Body of pancreas (tissue), 4 donors: ENCODE measurements around the gene LYPD4. TPM values are rescaled to one million over a fixed set of nuclear protein-coding genes. Genes with fewer than 3 reads are reported as not detected.

Source experiments
- ATAC-seq: fragments of 150-250 bp; one replicate; pipeline ENCODE4 v1.9.1; 2016
- DNase-seq, 4 donors: peaks; one replicate each; pipeline ENCODE4 v3.0.0-alpha.2; 2019
- H3K27ac ChIP-seq, 4 donors: fragments of 200-600 bp; sonication (generic); 1 replicate in 3 of 4; 2 replicates in 1 of 4; pipeline versions ENCODE4 v1.5.1 to v1.6.1; 2016 to 2019; ENCODE audit warnings: mild to moderate bottlenecking in 1 of 4, mixed read lengths in 1 of 4, moderate library complexity in 1 of 4
- H3K27me3 ChIP-seq, 2 donors: fragments of 200-600 bp; sonication (generic); one replicate each; pipeline ENCODE4 v1.6.0; 2016; ENCODE audit warnings: mild to moderate bottlenecking in 1 of 2
- H3K36me3 ChIP-seq, 2 donors: fragments of 200-600 bp; sonication (generic); replicated peaks in 1 of 2; 2 replicates each; pipeline ENCODE4 v1.5.1; 2016; ENCODE audit warnings: low read depth in 2 of 2; ENCODE audit not compliant: insufficient read depth in 1 of 2
- H3K4me1 ChIP-seq: fragments of 200-600 bp; sonication (generic); one replicate; pipeline ENCODE4 v1.6.0; 2016
- H3K4me3 ChIP-seq, 2 donors: fragments of 200-600 bp; sonication (generic); 1 replicate in 1 of 2; 2 replicates in 1 of 2; pipeline ENCODE4 v1.5.1; 2016 to 2019
- H3K9me3 ChIP-seq, 3 donors: fragments of 200-600 bp; sonication (generic); 1 replicate in 2 of 3; 2 replicates in 1 of 3; pipeline ENCODE4 v1.5.1; 2016
- POLR2A ChIP-seq, 3 donors: fragments of 450-650 bp; IDR thresholded peaks; one replicate each; pipeline ENCODE4 v1.6.1; 2016; ENCODE audit warnings: antibody characterized with exemption in 3 of 3, mild to moderate bottlenecking in 2 of 3
- WGBS, 2 donors: methylation state at CpG; one replicate each; pipeline ENCODE4 v1.1.5; 2017; 5-methylcytosine and 5-hydroxymethylcytosine counted together
- intact Hi-C: fragments of 100-400 bp; cut with DNase I; formaldehyde crosslinking; loops from one replicate; pipeline ENCODE4 v1.15.1; 2023
- total RNA-seq, 2 donors: library from RNA; depleted of rRNA; stranded (reverse); fragments of >200 nt; gene quantifications; one replicate each; pipeline ENCODE4 v1.1.0, GENCODE V29; 2016
- TF ChIP-seq, protein P1 (sequence below), 7 experiments: fragments of 450-650 bp in 4 of 7; fragments of 200-600 bp in 3 of 7; sonication (generic) in 3 of 7; IDR thresholded peaks; one replicate each; pipeline ENCODE4 v1.5.1; 2016 to 2019; ENCODE audit warnings: antibody characterized with exemption in 7 of 7

Gene LYPD4
- total RNA-seq, 2 donors from 2014 or later: not detected

DNA sequence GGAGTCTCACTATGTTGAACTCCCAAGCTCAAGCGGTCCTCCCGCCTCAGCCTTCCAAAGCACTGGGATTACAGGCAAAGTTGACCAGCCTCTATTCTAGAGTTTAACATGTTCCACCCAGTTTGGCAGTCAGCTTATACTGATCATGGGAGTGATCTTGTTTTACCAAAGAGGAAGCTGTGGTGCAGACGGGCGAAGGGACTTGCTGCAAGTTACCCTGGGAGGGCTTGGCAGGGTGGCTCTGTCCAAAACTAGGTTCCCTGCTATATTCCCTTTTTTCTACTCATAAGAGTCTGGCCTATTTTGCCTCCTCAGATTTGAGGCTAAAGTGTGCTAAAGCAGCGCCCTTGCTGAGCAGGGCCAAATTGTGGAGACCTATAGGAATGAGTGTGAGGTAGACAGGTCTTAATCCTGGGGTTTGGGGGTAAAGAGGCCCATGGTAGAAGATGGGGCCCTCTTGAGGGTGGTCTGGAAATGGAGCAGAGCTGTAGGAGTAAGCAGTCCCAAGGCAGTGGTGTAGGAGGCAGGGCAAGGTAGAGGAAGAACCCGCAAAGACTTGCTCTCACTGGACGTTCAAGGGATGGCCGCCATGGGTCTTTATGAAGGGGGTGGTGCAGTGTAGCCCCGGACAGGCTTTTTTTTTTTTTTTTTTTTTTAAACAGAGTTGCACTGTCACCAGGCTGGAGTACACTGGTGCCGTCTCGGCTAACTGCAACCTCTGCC is 18.9 kb upstream of the LYPD4 start:
- TF ChIP-seq, protein P1, sequence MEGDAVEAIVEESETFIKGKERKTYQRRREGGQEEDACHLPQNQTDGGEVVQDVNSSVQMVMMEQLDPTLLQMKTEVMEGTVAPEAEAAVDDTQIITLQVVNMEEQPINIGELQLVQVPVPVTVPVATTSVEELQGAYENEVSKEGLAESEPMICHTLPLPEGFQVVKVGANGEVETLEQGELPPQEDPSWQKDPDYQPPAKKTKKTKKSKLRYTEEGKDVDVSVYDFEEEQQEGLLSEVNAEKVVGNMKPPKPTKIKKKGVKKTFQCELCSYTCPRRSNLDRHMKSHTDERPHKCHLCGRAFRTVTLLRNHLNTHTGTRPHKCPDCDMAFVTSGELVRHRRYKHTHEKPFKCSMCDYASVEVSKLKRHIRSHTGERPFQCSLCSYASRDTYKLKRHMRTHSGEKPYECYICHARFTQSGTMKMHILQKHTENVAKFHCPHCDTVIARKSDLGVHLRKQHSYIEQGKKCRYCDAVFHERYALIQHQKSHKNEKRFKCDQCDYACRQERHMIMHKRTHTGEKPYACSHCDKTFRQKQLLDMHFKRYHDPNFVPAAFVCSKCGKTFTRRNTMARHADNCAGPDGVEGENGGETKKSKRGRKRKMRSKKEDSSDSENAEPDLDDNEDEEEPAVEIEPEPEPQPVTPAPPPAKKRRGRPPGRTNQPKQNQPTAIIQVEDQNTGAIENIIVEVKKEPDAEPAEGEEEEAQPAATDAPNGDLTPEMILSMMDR (IDR thresholded peaks at IDR 0.05): no peak
- no peak for TF ChIP-seq POLR2A (IDR thresholded peaks at IDR 0.05)
- H3K36me3 ChIP-seq: peaks cover 7 to 14% of the 10 kb centered on the region in 2 donors
- DNase-seq: no peak
- H3K4me1 ChIP-seq: peaks cover 70% of the 10 kb centered on the region
- WGBS, 2 donors: 79 to 85% methylated on average over 9 to 11 of the region's 11 CpGs
- no peak overlapping the region for H3K4me3 ChIP-seq
- no peak overlapping the region for H3K27ac ChIP-seq
- no peaks in the 10 kb centered on the region for H3K9me3 ChIP-seq
- no peaks in the 10 kb centered on the region for H3K27me3 ChIP-seq
- ATAC-seq: no peak
- intact Hi-C loops: no loop called here

DNA sequence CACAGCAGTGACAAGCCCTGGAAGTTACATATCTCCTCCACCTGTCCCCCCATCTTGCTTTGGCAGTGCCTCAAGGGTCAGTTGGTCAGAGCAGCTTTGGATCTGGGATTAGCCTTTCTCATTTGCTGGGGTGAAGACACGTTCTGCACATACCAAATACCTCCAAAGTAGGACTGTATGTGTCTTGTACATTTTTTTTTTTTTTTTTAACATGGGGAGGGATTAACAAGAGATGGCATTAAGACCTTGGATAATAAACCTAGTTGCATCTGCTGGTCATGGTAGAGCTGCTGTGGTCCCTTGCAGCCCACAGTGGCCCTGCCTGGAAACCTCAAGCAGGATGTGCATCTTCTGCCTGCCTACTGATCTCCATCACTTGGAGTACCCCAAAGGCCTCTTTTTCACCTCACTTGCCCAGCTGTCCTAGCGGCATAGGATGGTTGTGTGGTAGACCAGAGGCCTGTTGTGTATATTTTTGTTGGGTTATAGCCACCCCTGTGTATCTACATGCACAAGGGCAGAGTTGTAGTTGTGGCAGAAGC is 18.0 kb upstream of the LYPD4 start:
- intact Hi-C loops: no loop called here

DNA sequence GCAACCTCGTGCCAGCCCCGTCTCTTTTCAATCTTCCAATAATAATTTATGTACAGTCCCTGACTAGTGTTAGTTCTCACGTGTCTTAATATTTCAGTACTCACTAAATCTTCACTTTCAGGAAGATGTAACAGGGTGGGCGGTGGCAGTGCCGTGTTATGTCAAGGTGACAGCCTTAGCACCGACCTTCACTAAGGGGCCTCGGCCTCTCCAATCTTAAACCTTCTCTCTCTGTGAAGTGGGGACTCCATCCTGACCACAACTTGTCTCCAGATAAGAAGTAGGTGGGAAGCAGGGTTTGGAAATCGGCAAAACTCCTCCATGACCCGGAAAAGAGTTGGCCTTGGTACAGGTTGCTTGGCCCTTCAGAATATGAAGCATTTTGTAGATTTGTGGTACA is 17.4 kb upstream of the LYPD4 start:
- DNase-seq: no peak
- intact Hi-C loops: no loop called here

More for the DNA sequence above, 18.0 kb upstream of the LYPD4 start:
- 42 to 44% methylated on average over 2 of the region's 2 CpGs for WGBS, 2 donors
- Histone ChIP-seq H3K9me3 (no peaks in the 10 kb centered on the region), H3K4me3 (no peak overlapping the region), H3K27ac (no peak overlapping the region), H3K4me1 (peaks cover 63% of the 10 kb centered on the region), H3K36me3 (peaks cover 7 to 14% of the 10 kb centered on the region in 2 donors), H3K27me3 (no peaks in the 10 kb centered on the region)
- ATAC-seq: no peak
- DNase-seq: no peak
- TF ChIP-seq, protein P1 (IDR thresholded peaks at IDR 0.05): no peak
- TF ChIP-seq POLR2A (IDR thresholded peaks at IDR 0.05): no peak

DNA sequence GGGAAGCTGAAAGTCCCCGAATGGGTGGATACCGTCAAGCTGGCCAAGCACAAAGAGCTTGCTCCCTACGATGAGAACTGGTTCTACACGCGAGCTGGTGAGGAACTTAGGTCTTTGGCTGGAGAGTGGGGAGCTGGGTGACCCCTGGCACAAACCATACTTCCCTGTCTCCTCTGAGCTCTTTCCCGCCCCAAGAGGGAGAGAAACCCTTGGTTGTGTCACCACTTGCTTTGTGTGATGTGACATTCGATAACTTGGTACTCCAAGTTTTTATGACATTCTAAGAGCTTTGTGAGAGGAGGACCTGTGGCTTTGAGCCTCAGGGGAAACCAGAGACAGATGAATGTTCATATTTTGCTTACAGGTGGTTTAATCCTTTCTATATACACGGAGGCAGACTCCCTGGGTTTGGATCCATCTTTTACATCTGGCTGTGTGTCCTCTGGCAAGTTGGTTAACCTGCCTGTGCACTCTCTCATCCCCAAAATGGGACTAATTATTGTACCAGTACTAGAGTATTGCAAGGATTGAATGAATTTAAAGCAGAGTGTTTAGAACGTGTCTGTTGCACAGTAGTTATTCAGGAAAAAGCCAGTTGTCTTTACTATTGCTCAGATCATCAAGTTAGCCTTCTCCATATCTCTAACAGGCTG is 16.8 kb upstream of the LYPD4 start:
- Histone ChIP-seq H3K27ac (peak overlapping the region in 2 of 4 donors; percentile 86 to 99), H3K36me3 (peaks cover 7 to 14% of the 10 kb centered on the region in 2 donors), H3K4me1 (peaks cover 53% of the 10 kb centered on the region), H3K9me3 (no peaks in the 10 kb centered on the region), H3K27me3 (no peaks in the 10 kb centered on the region), H3K4me3 (peak overlapping the region in 1 of 2 donors; percentile 79)
- DNase-seq: no peak
- no peak for TF ChIP-seq POLR2A (IDR thresholded peaks at IDR 0.05)
- TF ChIP-seq, protein P1 (IDR thresholded peaks at IDR 0.05): no peak
- intact Hi-C loops: no loop called here
- ATAC-seq: no peak
- 14 to 23% methylated on average over 9 of the region's 9 CpGs for WGBS, 2 donors

More for the DNA sequence above, 17.4 kb upstream of the LYPD4 start:
- no peak for ATAC-seq
- H3K27me3 ChIP-seq: no peaks in the 10 kb centered on the region
- no peaks in the 10 kb centered on the region for H3K9me3 ChIP-seq
- H3K36me3 ChIP-seq: peaks cover 7 to 14% of the 10 kb centered on the region in 2 donors
- H3K27ac ChIP-seq: no peak overlapping the region
- TF ChIP-seq POLR2A (IDR thresholded peaks at IDR 0.05): no peak
- TF ChIP-seq, protein P1 (IDR thresholded peaks at IDR 0.05): no peak
- no peak overlapping the region for H3K4me3 ChIP-seq
- WGBS, 2 donors: 53 to 64% methylated on average over 9 of the region's 9 CpGs
- H3K4me1 ChIP-seq: peaks cover 60% of the 10 kb centered on the region
